CD8-positive, alpha-beta memory T cell (primary cell): ENCODE results near the gene RPL22L1. TPM values are rescaled to one million over a fixed set of nuclear protein-coding genes. Genes with fewer than 3 reads are reported as not detected.

Experiments
- CTCF ChIA-PET: fragments of 350-600 bp; sonication (Branson Sonifier 250); formaldehyde crosslinking; loops from one replicate; lab custom pipeline; 2021; ENCODE audit warnings: antibody characterized with exemption; lab: Charles Lee
- POLR2A ChIA-PET: fragments of 350-600 bp; sonication (Branson Sonifier 250); formaldehyde crosslinking; loops from one replicate; lab custom pipeline; 2021; ENCODE audit warnings: antibody characterized with exemption; lab: Charles Lee
- DNase-seq, 5 donors: peaks; one replicate each; pipeline versions ENCODE4 v3.0.0 to v3.0.0-alpha.2; 2020 to 2022; ENCODE audit warnings: mixed read lengths in 1 of 5
- H3K27ac ChIP-seq: one replicate; pipeline ENCODE4 v1.7.0; 2013; ENCODE audit warnings: low read depth, mild to moderate bottlenecking, low read length, moderate library complexity
- H3K27me3 ChIP-seq: 2 replicates; pipeline ENCODE4 v1.7.0; 2013; ENCODE audit warnings: low read length, mild to moderate bottlenecking; ENCODE audit not compliant: insufficient read depth, poor library complexity, severe bottlenecking
- H3K36me3 ChIP-seq: 2 replicates; pipeline ENCODE4 v1.7.0; 2013; ENCODE audit warnings: mild to moderate bottlenecking, low read length, moderate library complexity; ENCODE audit not compliant: insufficient read depth
- H3K4me1 ChIP-seq: 2 replicates; pipeline ENCODE4 v1.7.0; 2013; ENCODE audit warnings: mild to moderate bottlenecking, low read length, moderate library complexity; ENCODE audit not compliant: insufficient read depth
- H3K4me3 ChIP-seq: 2 replicates; pipeline ENCODE4 v1.7.0; 2013; ENCODE audit warnings: mild to moderate bottlenecking, low read length
- H3K9me3 ChIP-seq: 2 replicates; pipeline ENCODE4 v1.7.0; 2013; ENCODE audit warnings: mild to moderate bottlenecking, low read length
- H3K27ac Mint-ChIP-seq, 8 donors: one replicate each; pipeline ENCODE4 v1.8.0; 2020 to 2021; ENCODE audit warnings: mixed read lengths in 8 of 8, mild to moderate bottlenecking in 6 of 8, inconsistent platforms in 3 of 8, moderate library complexity in 3 of 8
- H3K27me3 Mint-ChIP-seq, 2 donors: one replicate each; pipeline ENCODE4 v1.8.0; 2020 to 2021; ENCODE audit warnings: mixed read lengths in 2 of 2, mild to moderate bottlenecking in 1 of 2, moderate library complexity in 1 of 2
- H3K36me3 Mint-ChIP-seq, 3 donors: one replicate each; pipeline ENCODE4 v1.8.0; 2020 to 2021; ENCODE audit warnings: mixed read lengths in 3 of 3, inconsistent platforms in 1 of 3, mild to moderate bottlenecking in 1 of 3
- H3K4me1 Mint-ChIP-seq, 3 donors: one replicate each; pipeline ENCODE4 v1.8.0; 2020 to 2021; ENCODE audit warnings: mixed read lengths in 3 of 3, inconsistent platforms in 1 of 3, mild to moderate bottlenecking in 1 of 3
- H3K4me3 Mint-ChIP-seq, 7 donors: one replicate each; pipeline ENCODE4 v1.8.0; 2020 to 2021; ENCODE audit warnings: mixed read lengths in 7 of 7, mild to moderate bottlenecking in 6 of 7, moderate library complexity in 4 of 7, inconsistent platforms in 2 of 7
- H3K9me3 Mint-ChIP-seq, 5 donors: one replicate each; pipeline ENCODE4 v1.8.0; 2020 to 2022; ENCODE audit warnings: mixed read lengths in 5 of 5, mild to moderate bottlenecking in 3 of 5, moderate library complexity in 2 of 5, inconsistent platforms in 1 of 5
- polyA plus RNA-seq: library from polyadenylated mRNA; unstranded; fragments of 300-500 nt; fragmentation: Illumina TruSeq; gene quantifications from one replicate; pipeline ENCODE4 v1.2.3, GENCODE V29; 2021
- total RNA-seq, 2 experiments: library from RNA; stranded (reverse); gene quantifications; one replicate each; pipeline ENCODE4 v1.2.3, GENCODE V29; 2021

The RPL22L1 gene
- total and polyA plus RNA-seq, 3 experiments from 2014 or later = 42.9 to 228 (median 217) TPM

DNA sequence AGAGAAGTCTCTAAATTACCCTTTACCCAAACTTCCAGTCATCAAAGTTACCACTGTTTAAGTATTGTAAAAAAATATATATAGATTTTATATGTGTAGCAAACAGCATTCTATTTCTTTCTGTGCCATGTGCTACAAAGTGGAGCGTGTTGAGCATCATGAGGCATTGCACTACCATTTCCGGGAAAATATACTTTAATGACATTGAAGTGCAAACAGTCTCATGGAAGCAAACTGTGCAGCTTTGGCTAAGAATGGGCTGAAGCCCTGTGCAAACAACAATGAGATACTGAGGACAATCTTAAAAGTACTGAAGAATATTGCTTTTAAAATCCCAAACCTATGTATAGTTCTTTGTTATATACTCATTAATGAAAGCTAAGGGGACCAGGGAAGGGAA lies 6.5 kb upstream of the RPL22L1 start:
- H3K4me1 ChIP-seq = no peaks in the 10 kb centered on the region
- no peak overlapping the region for H3K4me3 ChIP-seq
- no peaks in the 10 kb centered on the region for H3K27me3 ChIP-seq
- no peaks in the 10 kb centered on the region for H3K36me3 Mint-ChIP-seq
- H3K4me3 Mint-ChIP-seq = no peak overlapping the region
- CTCF ChIA-PET = no interaction called here
- no peak overlapping the region for H3K27ac ChIP-seq
- H3K27ac Mint-ChIP-seq = no peak overlapping the region
- H3K36me3 ChIP-seq = no peaks in the 10 kb centered on the region
- POLR2A ChIA-PET = no interaction called here
- DNase-seq = no peak
- H3K9me3 Mint-ChIP-seq = no peaks in the 10 kb centered on the region
- no peaks in the 10 kb centered on the region for H3K27me3 Mint-ChIP-seq
- no peaks in the 10 kb centered on the region for H3K4me1 Mint-ChIP-seq
- H3K9me3 ChIP-seq = no peaks in the 10 kb centered on the region

DNA sequence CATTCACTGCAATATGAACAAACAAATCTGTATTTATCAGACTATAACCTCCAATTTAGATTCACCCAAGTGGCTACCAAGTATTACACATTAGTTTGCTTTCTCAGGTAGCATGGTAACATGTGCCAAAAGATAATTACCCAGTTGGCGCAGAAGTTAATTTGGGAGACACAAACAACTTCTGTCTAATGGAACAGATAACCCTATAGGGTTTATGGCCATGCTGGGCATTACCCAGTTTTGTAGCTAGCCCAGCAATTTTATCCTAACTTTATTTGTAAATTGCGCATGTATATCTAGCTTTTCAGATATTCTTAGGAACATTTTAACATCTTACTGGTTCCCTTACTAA lies 780 bp downstream of the RPL22L1 start:
- peak overlapping the region; percentile 96 for H3K4me3 ChIP-seq
- peak in 1 of 5 donors; percentile 6 for DNase-seq
- POLR2A ChIA-PET = interaction anchor here (0.6 to 1.5 kb wide), 4 partner anchors 39 to 1106 kb away, joined by 4 to 26 read pairs (median 5); partner anchors contain the start of genes EIF5A2 and TERC
- CTCF ChIA-PET = interaction anchor here (1.6 to 2.0 kb wide), 2 partner anchors 10 to 57 kb away, joined by 4 to 6 read pairs; no protein-coding TSS in a partner anchor
- Mint-ChIP-seq H3K27ac (peak overlapping the region; percentile 88 to 99 (median 98)), H3K4me3 (peak overlapping the region; percentile 88 to 98 (median 96)), H3K4me1 (peaks cover 30 to 46% (median 42%) of the 10 kb centered on the region in 3 donors), H3K27me3 (no peaks in the 10 kb centered on the region), H3K36me3 (peaks cover 9 to 40% (median 12%) of the 10 kb centered on the region in 3 donors), H3K9me3 (no peaks in the 10 kb centered on the region)
- H3K9me3 ChIP-seq = no peaks in the 10 kb centered on the region
- H3K27me3 ChIP-seq = no peaks in the 10 kb centered on the region
- H3K36me3 ChIP-seq = peaks cover 15% of the 10 kb centered on the region
- H3K4me1 ChIP-seq = peaks cover 33% of the 10 kb centered on the region
- H3K27ac ChIP-seq = peak overlapping the region; percentile 94

DNA sequence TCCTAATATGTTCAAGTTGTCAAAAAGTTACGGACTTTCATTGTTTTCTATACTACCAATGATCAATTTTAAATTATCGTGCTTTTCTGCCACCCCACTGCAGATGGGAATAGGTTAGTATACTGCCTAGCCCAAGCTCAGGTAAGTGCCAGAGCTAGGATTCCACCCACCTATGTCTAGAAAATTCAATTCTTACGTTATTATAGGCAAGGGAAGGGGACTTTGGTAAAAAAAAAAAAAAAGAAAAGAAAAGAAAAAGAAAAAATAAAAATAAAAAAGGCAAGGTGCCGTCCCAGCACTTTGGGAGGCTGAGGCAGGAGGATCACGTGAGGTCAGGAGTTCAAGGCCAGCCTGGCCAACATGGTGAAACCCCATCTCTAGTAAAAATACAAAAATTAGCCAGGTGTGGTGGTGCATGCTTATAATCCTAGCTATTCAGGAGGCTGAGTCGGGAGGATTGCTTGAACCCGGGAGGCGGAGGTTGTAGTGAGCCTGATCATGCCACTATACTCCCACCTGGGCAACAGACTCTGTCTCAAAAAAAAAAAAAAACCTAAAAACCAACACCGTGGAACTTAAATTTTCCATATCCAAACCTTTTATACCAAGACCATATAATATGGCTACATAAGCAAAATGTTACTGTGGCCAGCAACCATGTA lies 1.3 kb downstream of the RPL22L1 start:
- Mint-ChIP-seq H3K4me3 (peak overlapping the region; percentile 88 to 98 (median 96)), H3K36me3 (peaks cover 9 to 40% (median 12%) of the 10 kb centered on the region in 3 donors), H3K27ac (peak overlapping the region; percentile 78 to 99 (median 96)), H3K4me1 (peaks cover 30 to 46% (median 42%) of the 10 kb centered on the region in 3 donors), H3K9me3 (no peaks in the 10 kb centered on the region), H3K27me3 (no peaks in the 10 kb centered on the region)
- H3K4me1 ChIP-seq = peaks cover 33% of the 10 kb centered on the region
- no peak for DNase-seq
- ChIA-PET POLR2A (interaction anchor here (1.5 kb wide), 2 partner anchors 40 kb away, joined by 7 to 26 read pairs; partner anchors contain the start of gene EIF5A2), CTCF (interaction anchor here (1.6 to 2.0 kb wide), 2 partner anchors 9 to 57 kb away, joined by 4 to 6 read pairs; no protein-coding TSS in a partner anchor)
- peak overlapping the region; percentile 94 for H3K27ac ChIP-seq
- H3K9me3 ChIP-seq = no peaks in the 10 kb centered on the region
- peaks cover 15% of the 10 kb centered on the region for H3K36me3 ChIP-seq
- H3K4me3 ChIP-seq = peak overlapping the region; percentile 96
- H3K27me3 ChIP-seq = no peaks in the 10 kb centered on the region

DNA sequence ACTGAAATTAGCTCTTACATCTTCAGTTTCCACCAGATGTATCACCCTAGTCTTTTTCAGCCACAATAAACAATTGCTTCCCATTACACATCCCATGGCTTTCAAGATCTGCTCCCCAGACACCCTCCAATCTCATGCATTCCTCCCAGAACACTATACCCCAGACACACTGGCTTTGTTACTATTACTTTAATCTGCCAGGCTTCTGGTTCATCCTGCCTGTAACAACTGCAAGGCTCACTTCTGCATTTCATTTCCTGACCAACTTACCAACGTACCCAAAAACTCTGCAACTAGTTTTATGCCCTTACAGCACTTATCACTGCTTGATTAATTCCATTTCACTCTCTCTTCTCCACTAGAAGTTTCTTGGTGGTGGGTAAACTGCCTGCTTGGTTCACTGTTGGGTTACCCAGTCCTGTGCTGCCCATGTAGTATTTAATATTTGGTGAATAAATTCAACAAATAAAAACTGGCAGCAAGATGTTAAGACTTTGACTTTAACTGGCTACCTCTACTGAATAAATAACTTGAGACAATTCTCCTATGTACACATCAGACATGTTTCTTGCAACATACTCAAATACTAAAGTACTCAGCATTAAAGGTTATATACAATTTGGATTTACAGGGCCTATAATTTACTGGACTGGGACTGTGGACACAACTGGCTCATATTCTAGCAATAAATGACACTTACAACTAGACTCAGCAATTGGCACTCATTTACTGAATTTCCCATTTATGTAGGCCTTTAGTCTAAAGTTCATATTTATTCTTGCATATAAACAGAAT lies 2.7 kb downstream of the RPL22L1 start:
- Histone ChIP-seq H3K36me3 (peaks cover 15% of the 10 kb centered on the region), H3K27ac (no peak overlapping the region), H3K9me3 (no peaks in the 10 kb centered on the region), H3K4me1 (peaks cover 33% of the 10 kb centered on the region), H3K4me3 (no peak overlapping the region), H3K27me3 (no peaks in the 10 kb centered on the region)
- Mint-ChIP-seq H3K27me3 (no peaks in the 10 kb centered on the region), H3K9me3 (no peaks in the 10 kb centered on the region), H3K4me1 (peaks cover 30 to 46% (median 42%) of the 10 kb centered on the region in 3 donors), H3K36me3 (peaks cover 9 to 40% (median 12%) of the 10 kb centered on the region in 3 donors), H3K4me3 (peak overlapping the region; percentile 2 to 42 (median 20)), H3K27ac (peak overlapping the region; percentile 12 to 90 (median 68))
- ChIA-PET CTCF (interaction anchor here (1.4 kb wide), 1 partner anchor 41 kb away, joined by 4 read pairs; the partner anchor contains the start of gene EIF5A2), POLR2A (interaction anchor here (0.5 to 1.5 kb wide), 2 partner anchors 41 to 679 kb away, joined by 3 to 7 read pairs; partner anchors contain the start of gene EIF5A2)
- DNase-seq = no peak

DNA sequence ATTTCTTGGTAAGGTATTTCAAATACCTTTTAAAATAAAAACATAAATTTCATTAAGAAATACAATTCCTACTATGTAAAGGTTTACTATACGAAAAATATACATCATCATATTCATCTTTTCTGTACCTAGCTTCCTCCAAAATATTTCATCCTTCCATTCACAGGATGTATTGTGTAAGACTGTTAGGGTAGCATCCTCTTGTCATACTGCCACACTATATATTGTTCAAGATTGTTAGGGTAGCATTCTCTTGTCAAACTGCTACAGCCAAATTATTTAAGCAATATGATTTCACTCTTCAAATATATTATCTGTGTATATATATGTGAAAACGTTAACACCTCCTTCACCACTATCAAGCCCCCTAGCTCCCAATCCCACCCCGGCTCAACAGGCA lies 3.5 kb downstream of the RPL22L1 start:
- ChIA-PET CTCF (interaction anchor here (1.4 kb wide), 1 partner anchor 42 kb away, joined by 4 read pairs; the partner anchor contains the start of gene EIF5A2), POLR2A (interaction anchor here (0.5 to 0.6 kb wide), 2 partner anchors 678 to 1266 kb away, joined by 3 read pairs; no protein-coding TSS in a partner anchor)
- H3K27ac Mint-ChIP-seq = peak overlapping the region in 6 of 8 donors; percentile 12 to 90 (median 67)
- Histone ChIP-seq H3K36me3 (peaks cover 15% of the 10 kb centered on the region), H3K27ac (no peak overlapping the region), H3K9me3 (no peaks in the 10 kb centered on the region), H3K4me3 (no peak overlapping the region), H3K4me1 (peaks cover 33% of the 10 kb centered on the region), H3K27me3 (no peaks in the 10 kb centered on the region)
- no peak for DNase-seq
- no peak overlapping the region for H3K4me3 Mint-ChIP-seq
- peaks cover 9 to 40% (median 12%) of the 10 kb centered on the region in 3 donors for H3K36me3 Mint-ChIP-seq
- H3K9me3 Mint-ChIP-seq = no peaks in the 10 kb centered on the region
- no peaks in the 10 kb centered on the region for H3K27me3 Mint-ChIP-seq
- H3K4me1 Mint-ChIP-seq = peaks cover 30 to 46% (median 42%) of the 10 kb centered on the region in 3 donors

DNA sequence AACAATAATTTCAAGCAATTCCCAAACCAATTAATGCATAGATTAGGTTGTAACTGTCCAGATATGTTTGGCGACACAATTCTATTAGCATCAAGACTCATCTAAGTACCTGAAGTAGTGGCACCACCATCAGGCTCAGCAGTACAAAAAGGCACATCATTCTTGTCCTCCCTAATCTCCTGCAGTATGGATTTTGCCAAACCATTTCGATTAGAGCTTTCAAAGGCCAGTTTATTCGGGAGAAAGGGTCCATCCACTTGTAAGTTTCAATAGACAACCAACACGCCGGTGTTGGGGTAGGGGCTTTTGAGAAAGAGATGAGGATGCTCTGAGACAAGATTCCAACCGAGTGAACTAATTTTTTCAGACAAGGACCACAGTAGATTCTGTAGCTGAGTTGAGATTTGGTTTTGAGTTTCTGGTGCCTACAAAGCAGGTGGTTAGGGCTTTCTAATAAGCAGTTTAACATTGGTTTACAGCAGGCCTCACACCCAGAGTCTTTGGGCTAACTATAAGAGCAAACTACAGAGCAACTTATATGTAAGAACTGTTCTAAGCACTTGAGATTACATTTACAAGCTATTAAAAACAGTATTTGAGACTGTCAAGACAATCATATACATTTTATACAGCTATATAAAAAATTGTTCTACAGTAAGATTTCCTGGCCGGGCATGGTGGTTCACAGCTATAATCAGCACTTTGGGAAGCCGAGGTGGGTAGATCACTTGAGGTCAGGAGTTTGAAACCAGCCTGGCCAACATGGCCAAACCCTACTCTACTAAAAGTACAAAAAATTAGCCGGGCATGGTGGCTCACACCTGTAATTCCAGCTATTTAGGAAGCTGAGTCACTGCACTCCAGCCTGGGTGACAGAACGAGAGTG lies 4.5 kb downstream of the RPL22L1 start:
- POLR2A ChIA-PET = no interaction called here
- no peaks in the 10 kb centered on the region for H3K27me3 ChIP-seq
- no peak overlapping the region for H3K4me3 Mint-ChIP-seq

More for the DNA sequence above, 4.5 kb downstream of the RPL22L1 start:
- Histone ChIP-seq H3K4me1 (peaks cover 29% of the 10 kb centered on the region), H3K27ac (no peak overlapping the region), H3K4me3 (no peak overlapping the region), H3K9me3 (no peaks in the 10 kb centered on the region), H3K36me3 (peaks cover 15% of the 10 kb centered on the region)
- H3K36me3 Mint-ChIP-seq = peaks cover 9 to 40% (median 12%) of the 10 kb centered on the region in 3 donors
- no peak for DNase-seq
- peak overlapping the region in 3 of 8 donors; percentile 36 to 88 (median 67) for H3K27ac Mint-ChIP-seq
- H3K9me3 Mint-ChIP-seq = no peaks in the 10 kb centered on the region
- CTCF ChIA-PET = interaction anchor here (1.4 kb wide), 1 partner anchor 43 kb away, joined by 4 read pairs; the partner anchor contains the start of gene EIF5A2
- no peaks in the 10 kb centered on the region for H3K27me3 Mint-ChIP-seq
- peaks cover 25 to 41% (median 33%) of the 10 kb centered on the region in 3 donors for H3K4me1 Mint-ChIP-seq
